T-helper 2 cell treated with Interferon-gamma antibody and Interleukin-4, amounts not matched to agents 100 ng/mL and 5 ng/mL, for 36 hours (primary cell): ENCODE data around the gene UPK3BL1. TPM values are rescaled to one million over a fixed set of nuclear protein-coding genes. Genes with fewer than 3 reads are reported as not detected.
"Not testable (repeated sequence)": the region's sequence is repeated elsewhere in the genome, so short reads cannot be mapped to it uniquely, and the experiment has no call there.

Experiments used
- intact Hi-C: fragments of 100-400 bp; cut with micrococcal nuclease; formaldehyde crosslinking; loops from one replicate; pipeline ENCODE4 v1.15.1; 2023
- total RNA-seq: library from RNA; stranded (reverse); gene quantifications from 2 replicates; pipeline ENCODE4 v1.2.3, GENCODE V29; 2022

UPK3BL1 gene
- total RNA-seq, 1 donor from 2014 or later: 25.2 TPM

GRCh38 chr7:102627271-102627904, 15.2 kb downstream of the UPK3BL1 start:
- intact Hi-C loops: not testable (repeated sequence)

- intact Hi-C loops: not testable (repeated sequence)
Observed at GRCh38 chr7:102618122-102618521, 24.5 kb downstream of the UPK3BL1 start.

GRCh38 chr7:102616507-102617125, 26.0 kb downstream of the UPK3BL1 start, which contains the start of gene RASA4:
TSS of gene RASA4 (minus strand) at chr7:102616756. CDS start at chr7:102616689, 67 bp downstream.
- intact Hi-C loops: not testable (repeated sequence)

GRCh38 chr7:102615930-102616329, 26.7 kb downstream of the UPK3BL1 start:
- intact Hi-C loops: not testable (repeated sequence)

GRCh38 chr7:102614873-102615272, 27.7 kb downstream of the UPK3BL1 start:
- intact Hi-C loops: not testable (repeated sequence)

GRCh38 chr7:102614346-102614697, 28.3 kb downstream of the UPK3BL1 start:
- intact Hi-C loops: not testable (repeated sequence)

GRCh38 chr7:102613575-102614345, 28.8 kb downstream of the UPK3BL1 start:
- intact Hi-C loops: not testable (repeated sequence)

GRCh38 chr7:102611675-102612325, 30.8 kb downstream of the UPK3BL1 start:
- intact Hi-C loops: not testable (repeated sequence)

GRCh38 chr7:102611013-102611674, 31.4 kb downstream of the UPK3BL1 start:
- intact Hi-C loops: not testable (repeated sequence)

GRCh38 chr7:102610441-102610840, 32.1 kb downstream of the UPK3BL1 start:
- intact Hi-C loops: not testable (repeated sequence)

GRCh38 chr7:102609734-102610133, 32.9 kb downstream of the UPK3BL1 start:
- intact Hi-C loops: not testable (repeated sequence)

GRCh38 chr7:102606848-102607247, 35.7 kb downstream of the UPK3BL1 start:
- intact Hi-C loops: not testable (repeated sequence)

GRCh38 chr7:102604431-102605145, 38.0 kb downstream of the UPK3BL1 start:
- intact Hi-C loops: not testable (repeated sequence)

GRCh38 chr7:102602317-102602716, 40.3 kb downstream of the UPK3BL1 start:
- intact Hi-C loops: not testable (repeated sequence)

GRCh38 chr7:102599699-102600098, 42.9 kb downstream of the UPK3BL1 start:
- intact Hi-C loops: not testable (repeated sequence)

- intact Hi-C loops: not testable (repeated sequence)
Observed at GRCh38 chr7:102596036-102596435, 46.6 kb downstream of the UPK3BL1 start.

- intact Hi-C loops: not testable (repeated sequence)
Observed at GRCh38 chr7:102593637-102594334, 48.8 kb downstream of the UPK3BL1 start.

GRCh38 chr7:102592477-102593019, 50.0 kb downstream of the UPK3BL1 start:
- intact Hi-C loops: not testable (repeated sequence)

GRCh38 chr7:102589857-102590256, 52.7 kb downstream of the UPK3BL1 start:
- intact Hi-C loops: not testable (repeated sequence)
